Stomach smooth muscle (tissue), 2 donors: ENCODE results near the gene UTY.

Experiments used
- H3K27ac ChIP-seq: one replicate; pipeline ENCODE4 v1.7.0; 2013; ENCODE audit warnings: mild to moderate bottlenecking, low read length, inconsistent platforms
- H3K27me3 ChIP-seq, 2 donors: one replicate each; pipeline ENCODE4 v1.7.0; 2013; ENCODE audit warnings: low read length in 2 of 2; ENCODE audit not compliant: insufficient read depth in 2 of 2, control insufficient read depth in 1 of 2
- H3K36me3 ChIP-seq, 2 donors: one replicate each; pipeline ENCODE4 v1.7.0; 2013; ENCODE audit warnings: low read length in 2 of 2; ENCODE audit not compliant: control insufficient read depth in 2 of 2, insufficient read depth in 2 of 2
- H3K4me1 ChIP-seq: one replicate; pipeline ENCODE4 v1.7.0; 2013; ENCODE audit warnings: low read length; ENCODE audit not compliant: control insufficient read depth, insufficient read depth
- H3K4me3 ChIP-seq, 2 donors: one replicate each; pipeline ENCODE4 v1.7.0; 2013; ENCODE audit warnings: low read length in 2 of 2
- H3K9ac ChIP-seq, 2 donors: one replicate each; pipeline ENCODE4 v1.7.0; 2013; ENCODE audit warnings: low read length in 2 of 2, mild to moderate bottlenecking in 1 of 2
- H3K9me3 ChIP-seq, 2 donors: one replicate each; pipeline ENCODE4 v1.7.0; 2013; ENCODE audit warnings: low read length in 2 of 2; ENCODE audit not compliant: control insufficient read depth in 2 of 2
- donor health status: healthy.
- donor health status: Pancreatic carcinoma.

UTY gene

DNA sequence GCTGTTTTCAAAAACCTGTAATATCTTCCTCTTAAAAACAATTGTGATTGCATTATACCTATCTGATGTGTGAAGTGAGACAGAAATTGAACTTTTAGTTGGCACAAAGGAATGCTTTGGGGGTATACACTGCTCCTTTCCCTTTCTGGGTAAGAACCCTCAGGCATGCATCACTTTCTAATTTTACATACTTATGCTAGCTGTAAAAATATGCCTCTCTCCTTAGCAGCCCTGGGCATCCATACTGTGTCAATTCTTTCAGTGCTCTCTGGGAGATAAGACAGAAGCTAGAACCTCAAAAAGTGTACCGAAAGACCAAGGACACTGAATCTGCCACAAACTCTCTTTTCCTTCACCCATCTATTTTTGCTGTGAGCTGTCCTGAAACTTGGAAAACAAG is 246.7 kb downstream of the UTY start:
- no peaks in the 10 kb centered on the region for H3K9me3 ChIP-seq
- no peak overlapping the region for H3K27ac ChIP-seq
- no peaks in the 10 kb centered on the region for H3K4me1 ChIP-seq
- no peak overlapping the region for H3K9ac ChIP-seq
- H3K27me3 ChIP-seq, result no peaks in the 10 kb centered on the region
- H3K36me3 ChIP-seq, result no peaks in the 10 kb centered on the region
- no peak overlapping the region for H3K4me3 ChIP-seq

DNA sequence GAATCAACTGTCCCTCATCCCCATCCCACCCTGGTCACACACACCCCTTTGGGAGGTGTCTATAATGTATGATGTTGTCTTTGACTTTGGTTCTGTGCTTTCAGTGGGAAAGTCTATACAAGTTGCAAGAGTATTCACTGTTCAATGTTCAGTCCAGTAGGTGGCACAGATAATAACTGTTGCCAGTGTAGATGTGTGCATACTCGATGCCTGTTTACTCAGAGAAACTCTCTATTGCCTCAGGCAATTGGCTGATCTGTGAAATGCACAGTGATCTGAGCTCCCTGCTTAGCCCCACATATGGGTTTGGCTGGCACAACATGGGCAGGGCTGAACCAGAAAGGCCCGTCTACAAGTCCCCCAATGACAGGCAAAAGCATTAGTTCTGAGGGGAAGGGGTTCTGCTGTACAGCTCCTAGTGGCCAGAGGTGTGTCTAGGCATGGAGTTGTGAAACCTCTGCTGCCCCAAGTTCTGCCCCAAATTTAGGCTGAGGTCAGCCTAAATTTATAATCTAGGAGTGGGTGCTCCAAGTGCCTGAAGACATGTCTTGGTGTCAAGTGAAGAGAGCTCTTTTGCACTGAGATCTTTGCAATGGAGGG is 252.4 kb downstream of the UTY start:
- H3K27ac ChIP-seq, result no peak overlapping the region
- no peak overlapping the region for H3K4me3 ChIP-seq
- H3K9me3 ChIP-seq, result no peaks in the 10 kb centered on the region
- H3K36me3 ChIP-seq, result no peaks in the 10 kb centered on the region
- no peak overlapping the region for H3K9ac ChIP-seq
- H3K4me1 ChIP-seq, result no peaks in the 10 kb centered on the region
- H3K27me3 ChIP-seq, result no peaks in the 10 kb centered on the region

DNA sequence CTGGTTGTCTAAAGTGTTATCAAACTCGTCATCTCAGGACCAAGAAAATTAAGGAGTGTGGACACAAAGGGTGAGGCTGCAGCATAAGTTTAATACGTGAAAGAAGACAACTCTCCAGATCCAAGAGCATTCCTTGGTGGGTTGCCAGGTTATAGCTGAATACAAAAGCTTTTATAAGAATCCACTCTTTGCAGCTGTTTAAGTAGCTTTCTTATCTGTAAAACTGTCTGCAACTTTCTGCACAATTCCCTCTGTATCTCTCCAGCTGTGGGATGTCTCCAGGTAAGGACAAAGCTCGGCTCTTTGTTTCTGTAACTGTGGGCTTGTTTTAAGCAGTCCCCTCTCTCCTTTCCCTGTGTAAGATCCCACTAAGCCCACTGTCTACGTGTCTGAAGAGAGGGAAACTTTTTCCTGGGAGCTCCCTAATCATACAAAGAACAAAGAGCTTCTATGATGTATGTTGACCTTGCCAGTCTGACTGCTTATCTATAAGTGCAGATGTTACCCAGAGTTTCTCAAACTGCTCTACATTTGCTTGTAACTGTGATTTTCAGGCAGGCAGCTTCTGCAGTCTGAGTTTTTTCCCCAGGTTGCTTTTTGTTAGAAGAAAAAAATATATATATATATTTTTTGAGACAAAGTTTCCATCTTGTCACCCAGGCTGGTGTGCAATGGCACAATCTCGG is 268.7 kb downstream of the UTY start:
- Histone ChIP-seq H3K36me3 (no peaks in the 10 kb centered on the region), H3K9ac (no peak overlapping the region), H3K9me3 (no peaks in the 10 kb centered on the region), H3K4me3 (no peak overlapping the region), H3K27ac (no peak overlapping the region), H3K27me3 (no peaks in the 10 kb centered on the region), H3K4me1 (no peaks in the 10 kb centered on the region)

DNA sequence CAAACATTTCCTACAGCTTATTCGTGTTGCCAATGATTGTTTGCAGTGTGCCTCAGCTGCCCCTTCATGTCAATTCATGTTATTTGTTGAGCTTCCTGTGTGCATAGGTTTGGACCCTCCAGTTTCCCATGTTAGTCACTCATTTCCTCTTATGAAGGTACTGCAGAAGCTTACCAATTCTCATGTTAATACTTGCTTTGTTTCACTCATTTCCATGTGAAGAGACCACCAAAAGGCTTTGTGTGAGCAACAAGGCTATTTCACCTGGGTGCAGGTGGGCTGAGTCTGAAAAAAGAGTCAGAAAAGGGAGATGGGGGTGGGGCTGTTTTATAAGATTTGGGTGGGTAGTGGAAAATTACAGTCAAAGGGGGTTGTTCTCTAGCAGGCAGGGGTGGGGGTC is 274.6 kb downstream of the UTY start:
- Histone ChIP-seq H3K36me3 (no peaks in the 10 kb centered on the region), H3K9me3 (no peaks in the 10 kb centered on the region), H3K9ac (no peak overlapping the region), H3K27ac (no peak overlapping the region), H3K4me3 (no peak overlapping the region), H3K4me1 (no peaks in the 10 kb centered on the region), H3K27me3 (no peaks in the 10 kb centered on the region)
